Stimulated activated CD4-positive, alpha-beta T cell treated with anti-CD3 and anti-CD28 coated beads, Interleukin-12 subunit alpha, Interleukin-12 subunit beta, amount 100 ng/mL, for 48 hours (primary cell): ENCODE data around the gene SEC24A.
A peak's percentile ranks its signal among the peaks of the same experiment; 100 is the strongest.
"Not testable (repeated sequence)": the region's sequence is repeated elsewhere in the genome, so short reads cannot be mapped to it uniquely, and the experiment has no call there.

Experiments
- DNase-seq, 3 donors: peaks; one replicate each; pipeline ENCODE4 v3.0.0-alpha.2; 2020; ENCODE audit warnings: low read depth in 2 of 3, low spot score in 1 of 3

SEC24A gene

DNA sequence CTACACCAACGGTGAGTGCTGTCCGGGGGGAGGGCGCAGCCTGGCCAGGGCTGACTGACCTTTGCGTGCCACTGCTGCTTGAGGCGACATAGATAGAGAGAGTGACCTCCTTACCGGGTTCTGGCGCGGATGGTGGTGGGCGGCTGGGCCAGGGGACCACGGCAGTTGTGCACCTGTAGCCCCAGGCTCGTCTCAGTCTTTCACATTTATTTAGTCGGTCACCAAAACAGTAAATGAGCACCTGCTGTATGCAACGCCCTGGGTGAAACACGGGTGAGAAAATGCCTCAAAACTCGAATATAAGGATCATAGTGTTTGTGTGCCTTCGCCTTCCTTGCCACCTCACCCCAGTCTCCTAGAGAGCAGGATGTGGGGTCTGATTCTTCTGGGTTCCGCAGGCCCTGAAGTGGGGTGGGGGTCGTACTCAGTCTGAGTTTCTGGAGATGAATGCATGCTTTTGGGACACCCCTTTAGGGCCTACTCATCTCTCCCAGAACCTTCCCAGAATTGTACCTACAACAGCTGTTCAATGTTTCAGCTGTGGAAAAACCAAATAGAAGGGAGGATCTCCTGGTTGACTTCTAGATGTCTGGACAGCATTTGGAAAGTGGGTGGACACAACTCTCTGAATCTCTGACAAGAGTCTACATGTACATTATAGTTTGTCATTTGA lies 714 bp downstream of the SEC24A start:
- no peak for DNase-seq

DNA sequence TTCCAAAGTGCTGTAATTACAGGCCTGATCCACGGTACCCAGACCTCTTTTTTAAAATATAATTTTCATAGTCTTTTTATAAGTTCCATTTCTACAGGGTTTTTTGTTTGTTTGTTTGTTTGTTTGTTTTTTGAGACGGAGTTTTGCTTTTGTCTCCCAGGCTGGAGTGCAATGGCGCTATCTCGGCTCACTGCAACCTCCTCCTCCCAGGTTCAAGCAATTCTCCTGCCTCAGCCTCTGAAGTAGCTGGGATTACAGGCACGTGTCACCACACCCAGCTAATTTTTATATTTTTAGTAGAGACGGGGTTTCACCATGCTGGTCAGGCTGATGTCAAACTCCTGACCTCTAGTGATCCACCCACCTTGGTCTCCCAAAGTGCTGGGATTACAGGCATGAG lies 2.1 kb downstream of the SEC24A start:
- DNase-seq = not testable (repeated sequence)

DNA sequence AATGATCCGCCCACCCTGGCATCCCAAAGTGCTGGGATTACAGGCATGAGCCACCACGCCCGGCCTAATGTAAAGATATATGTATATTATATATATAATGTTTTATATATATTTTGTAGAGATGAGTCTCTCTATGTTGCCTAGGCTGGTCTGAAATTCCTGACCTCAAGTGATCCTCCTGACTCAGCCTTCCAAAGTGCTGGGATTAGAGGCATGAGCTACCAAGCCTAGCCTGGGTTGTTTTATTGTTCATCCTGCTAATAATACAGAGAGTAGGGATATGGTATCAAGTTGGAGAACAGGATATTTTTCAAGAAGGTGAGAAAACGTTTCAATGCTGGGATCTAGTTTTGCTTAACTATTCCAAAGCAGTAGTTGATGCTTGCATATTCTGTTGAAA lies 2.9 kb downstream of the SEC24A start:
- DNase-seq = no peak

DNA sequence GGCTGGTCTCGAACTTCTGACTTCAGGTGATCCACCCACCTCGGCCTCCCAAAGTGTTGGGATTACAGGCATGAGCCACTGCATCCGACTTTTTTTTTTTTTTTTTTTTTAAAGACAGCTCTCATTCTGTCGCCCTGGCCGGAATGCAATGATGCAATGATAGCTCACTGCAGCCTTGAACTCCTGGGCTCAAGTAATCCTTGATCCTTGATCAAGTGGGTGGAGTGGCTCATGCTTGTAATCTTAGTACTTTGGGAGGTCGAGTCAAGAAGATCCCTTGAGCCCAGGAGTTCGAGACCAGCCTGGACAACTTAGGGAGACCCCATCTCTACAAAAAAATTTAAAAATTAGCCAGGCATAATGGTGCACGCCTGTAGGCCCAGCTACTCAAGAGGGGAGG lies 8.1 kb downstream of the SEC24A start:
- DNase-seq = no peak

DNA sequence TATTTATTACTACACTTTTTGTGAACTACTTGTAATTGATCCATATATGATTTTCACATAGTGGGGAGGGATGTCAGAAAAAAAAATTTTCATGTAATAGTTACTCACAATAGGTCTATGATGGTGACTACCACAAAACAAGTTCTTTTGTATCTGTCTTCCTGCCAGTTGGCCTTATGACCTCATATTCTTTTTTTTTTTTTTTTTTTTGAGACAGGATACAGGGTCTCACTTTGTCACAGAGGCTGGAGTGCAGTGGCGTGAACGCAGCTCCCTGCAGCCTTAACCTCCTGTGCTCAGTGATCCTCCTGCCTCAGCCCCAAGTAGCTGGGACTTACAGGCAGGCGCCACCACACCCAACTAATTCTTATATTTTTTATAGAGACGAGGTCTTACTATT lies 10.9 kb downstream of the SEC24A start:
- DNase-seq = no peak

DNA sequence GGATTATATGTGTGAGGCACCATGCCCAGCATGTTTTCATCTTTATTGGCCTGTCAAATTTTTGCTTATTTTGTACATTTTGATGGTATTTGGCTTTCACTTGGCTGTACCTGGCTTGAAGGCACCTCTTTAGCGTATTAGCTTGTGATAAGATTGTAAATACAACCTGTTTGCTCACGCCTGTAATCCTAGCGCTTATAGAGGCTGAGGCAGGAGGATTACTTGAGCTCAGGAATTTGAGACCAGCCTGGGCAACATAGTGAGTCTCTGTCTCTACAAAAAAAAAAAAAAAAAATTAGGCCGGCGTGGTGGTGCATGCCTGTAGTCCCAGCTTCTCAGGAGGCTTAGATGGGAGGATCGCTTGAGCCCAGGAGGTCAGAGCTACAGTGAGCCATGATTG lies 11.3 kb downstream of the SEC24A start:
- DNase-seq = no peak

DNA sequence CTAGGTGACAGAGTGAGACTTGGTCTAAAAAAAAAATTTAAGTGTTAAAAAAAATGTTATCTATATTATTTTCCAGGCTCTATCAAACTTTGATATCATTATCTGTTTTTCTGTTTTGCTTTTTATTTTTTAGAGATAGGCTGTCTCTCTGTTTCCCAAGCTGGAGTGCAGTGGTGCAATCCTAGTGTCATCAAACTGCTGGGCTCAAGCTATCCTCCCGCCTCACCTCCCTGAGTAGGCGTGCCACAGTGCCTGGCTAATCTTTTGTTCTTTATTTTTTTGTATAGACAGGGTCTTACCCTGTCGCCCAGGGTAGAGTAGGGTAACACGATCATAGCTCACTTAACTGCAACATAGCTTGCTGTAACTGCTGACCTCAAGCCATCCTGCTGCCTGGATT lies 14.4 kb downstream of the SEC24A start:
- DNase-seq = no peak

DNA sequence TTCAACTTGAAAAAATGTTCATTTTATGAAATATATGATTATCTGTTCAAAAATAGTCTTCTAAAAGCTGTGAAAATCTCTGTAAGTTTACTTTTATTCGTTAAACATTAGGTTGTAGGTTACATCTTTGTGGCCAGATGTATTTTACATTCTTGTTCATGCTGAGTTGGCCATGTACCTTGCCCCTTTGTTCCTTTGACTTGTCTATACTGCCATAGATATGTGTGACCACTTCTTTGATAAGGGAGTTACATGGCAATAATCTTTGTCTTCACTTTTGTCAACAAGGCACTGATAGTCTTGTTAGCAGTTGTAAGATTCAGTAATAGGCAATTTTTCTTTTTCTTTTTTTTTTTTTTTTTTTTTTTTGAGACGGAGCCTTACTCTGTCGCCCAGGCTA lies 15.9 kb downstream of the SEC24A start:
- DNase-seq = no peak

DNA sequence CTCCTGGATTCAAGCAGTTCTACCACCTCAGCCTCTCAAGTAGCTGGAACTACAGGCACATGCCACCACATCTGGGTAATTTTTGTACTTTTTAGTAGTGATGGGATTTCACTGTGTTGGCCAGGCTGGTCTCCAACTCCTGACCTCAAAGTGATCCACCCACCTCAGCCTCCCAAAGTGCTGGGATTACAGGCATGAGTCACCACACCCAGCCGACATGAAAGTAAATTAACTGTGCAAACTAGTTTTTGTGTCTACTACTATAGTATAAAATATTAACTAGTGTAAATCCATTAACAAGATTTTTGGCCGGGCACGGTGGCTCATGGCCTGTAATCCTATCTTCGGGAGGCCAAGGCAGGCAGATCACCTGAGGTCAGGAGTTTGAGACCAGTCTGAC lies 25.0 kb downstream of the SEC24A start:
- not testable (repeated sequence) for DNase-seq

DNA sequence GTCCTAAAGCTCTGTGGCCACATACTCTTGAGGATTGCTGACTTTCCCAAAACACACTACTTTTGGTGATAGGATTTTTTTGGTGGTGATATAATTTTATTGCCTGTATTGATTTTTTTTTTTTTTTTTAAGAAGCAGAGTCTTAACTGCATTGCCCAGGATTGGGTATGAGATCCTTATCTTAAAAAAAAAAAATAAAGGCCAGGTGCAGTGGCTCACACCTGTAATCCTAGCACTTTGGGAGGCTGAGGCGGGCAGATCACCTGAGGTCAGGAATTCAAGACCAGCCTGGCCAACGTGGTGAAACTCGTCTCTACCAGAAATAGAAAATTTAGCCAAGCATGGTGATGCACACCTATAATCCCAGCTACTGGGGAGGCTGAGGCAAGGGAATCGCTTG lies 28.8 kb downstream of the SEC24A start:
- DNase-seq = not testable (repeated sequence)

DNA sequence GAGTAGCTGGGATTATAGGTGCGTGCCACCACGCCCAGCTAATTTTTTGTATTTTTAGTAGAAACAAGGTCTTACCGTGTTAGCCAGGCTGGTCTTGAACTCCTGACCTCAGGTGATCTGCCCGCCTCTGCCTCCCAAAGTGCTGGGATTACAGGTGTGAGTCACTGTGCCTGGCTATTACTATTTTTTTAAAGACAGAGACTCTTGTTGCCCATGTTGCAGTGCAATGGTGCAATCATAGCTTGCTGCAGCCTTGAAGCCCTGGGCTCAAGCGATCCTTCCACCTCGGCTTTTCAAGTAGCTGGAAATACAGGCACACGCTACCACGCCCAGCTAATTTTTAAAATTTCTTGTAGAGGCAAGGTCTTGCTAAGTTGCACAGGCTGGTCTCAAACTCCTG lies 41.6 kb downstream of the SEC24A start:
- DNase-seq = not testable (repeated sequence)

DNA sequence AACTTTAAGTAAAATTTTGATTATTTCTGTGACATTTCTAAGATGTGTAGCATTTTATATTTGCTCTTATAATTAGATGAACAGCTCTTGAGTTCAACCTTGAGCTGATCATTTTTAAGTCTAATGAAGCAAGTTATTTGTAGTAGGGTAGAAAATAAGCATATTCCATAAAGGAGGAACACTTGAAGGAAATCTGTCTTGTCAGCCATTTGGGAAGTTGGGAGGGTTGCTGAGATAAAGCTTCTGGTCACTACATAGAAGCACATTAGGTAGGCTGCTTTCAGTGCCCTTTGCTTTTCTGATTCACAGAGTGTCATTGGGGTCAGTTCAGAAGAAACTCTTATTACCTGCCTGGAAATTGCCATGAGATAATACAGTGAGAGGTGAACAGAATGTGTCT lies 44.1 kb downstream of the SEC24A start:
- no peak for DNase-seq

DNA sequence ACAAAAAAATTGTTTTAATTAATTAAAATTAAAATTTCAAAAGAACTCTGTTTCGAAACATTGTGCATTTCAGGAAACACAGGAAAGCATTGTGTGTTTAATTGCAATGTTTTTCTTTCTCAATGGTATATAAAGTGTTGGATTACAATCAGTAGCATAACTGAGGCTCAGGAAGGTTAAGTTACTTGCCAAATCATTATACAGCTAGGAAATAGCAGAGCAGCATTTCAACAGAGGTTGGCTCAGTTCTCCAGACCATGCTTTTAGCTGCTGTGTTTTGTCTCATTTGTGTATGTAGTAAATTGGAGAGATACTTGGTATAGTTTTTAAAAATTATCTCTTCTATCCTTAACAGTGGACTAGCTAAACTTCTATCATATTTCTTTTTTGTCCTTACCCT lies 59.7 kb downstream of the SEC24A start:
- no peak for DNase-seq

DNA sequence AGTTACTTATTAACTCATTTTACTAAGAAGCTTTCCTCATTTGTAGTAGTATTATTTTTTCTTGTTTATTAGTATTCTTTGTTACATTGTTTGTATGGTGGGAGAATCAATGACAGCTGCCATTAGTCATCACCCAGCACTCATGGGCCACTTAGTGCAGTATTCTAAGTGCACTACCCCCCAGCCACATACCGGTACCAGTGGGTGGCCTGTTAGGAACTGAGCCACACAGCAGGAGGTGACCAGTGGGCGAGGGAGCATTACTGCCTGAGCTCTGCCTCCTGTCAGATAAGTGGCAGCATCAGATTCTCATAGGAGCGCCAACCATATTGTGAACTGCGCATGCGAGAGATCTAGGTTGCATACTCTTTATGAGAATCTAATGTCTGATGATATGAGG lies 65.5 kb downstream of the SEC24A start:
- no peak for DNase-seq

DNA sequence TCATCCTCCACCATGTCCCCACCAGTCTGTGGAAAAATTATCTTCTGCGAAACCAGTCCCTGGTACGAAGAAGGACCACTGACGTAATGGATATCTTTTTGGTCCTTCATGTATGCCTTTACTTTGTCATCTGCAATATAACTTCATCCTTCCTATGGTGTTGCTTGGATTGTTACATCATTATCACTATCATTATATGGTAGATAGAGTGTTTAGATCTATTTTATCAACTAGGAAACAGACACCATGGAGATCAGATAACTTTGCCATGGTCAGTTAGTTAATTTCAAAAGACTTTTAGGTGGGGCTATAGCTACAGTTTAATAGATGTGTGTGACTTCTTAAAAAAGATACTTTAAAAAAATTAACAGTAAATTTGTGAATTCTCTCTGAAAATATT lies 66.0 kb downstream of the SEC24A start:
- DNase-seq = no peak

DNA sequence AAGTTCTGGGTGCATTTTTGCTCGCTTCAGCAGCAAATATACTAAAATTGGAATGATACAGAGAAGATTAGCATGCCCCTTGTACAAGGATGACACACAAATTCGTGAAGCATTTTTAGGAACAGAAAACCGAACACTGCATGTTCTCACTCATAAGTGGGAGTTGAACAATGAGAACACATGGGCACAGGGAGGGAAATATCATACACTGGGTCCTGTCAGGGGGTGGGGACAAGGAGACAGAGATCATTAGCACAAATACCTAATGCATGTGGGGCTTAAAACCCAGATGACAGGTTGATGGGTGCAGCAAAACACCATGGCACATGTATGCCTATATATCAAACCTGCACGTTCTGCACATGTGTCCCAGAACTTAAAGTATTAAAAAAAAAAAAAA lies 66.9 kb downstream of the SEC24A start:
- not testable (repeated sequence) for DNase-seq

DNA sequence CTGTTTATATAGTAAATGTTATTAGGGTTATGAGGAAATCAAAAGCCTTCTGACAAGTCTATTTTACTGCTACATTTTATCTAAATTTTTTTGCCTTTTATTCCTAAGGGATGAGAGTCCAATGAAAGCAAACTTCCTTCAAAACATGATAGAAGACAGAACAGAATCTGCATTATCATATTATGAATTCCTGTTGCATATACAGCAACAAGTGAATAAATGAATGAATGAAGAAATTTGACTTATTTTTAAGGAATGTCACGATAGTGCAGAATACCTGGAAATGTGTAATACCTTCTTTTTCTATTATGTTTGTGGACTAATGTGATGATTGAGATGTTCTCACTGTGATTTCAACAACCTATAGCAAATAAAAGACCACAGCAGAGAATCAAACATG lies 76.3 kb downstream of the SEC24A start:
- no peak for DNase-seq

DNA sequence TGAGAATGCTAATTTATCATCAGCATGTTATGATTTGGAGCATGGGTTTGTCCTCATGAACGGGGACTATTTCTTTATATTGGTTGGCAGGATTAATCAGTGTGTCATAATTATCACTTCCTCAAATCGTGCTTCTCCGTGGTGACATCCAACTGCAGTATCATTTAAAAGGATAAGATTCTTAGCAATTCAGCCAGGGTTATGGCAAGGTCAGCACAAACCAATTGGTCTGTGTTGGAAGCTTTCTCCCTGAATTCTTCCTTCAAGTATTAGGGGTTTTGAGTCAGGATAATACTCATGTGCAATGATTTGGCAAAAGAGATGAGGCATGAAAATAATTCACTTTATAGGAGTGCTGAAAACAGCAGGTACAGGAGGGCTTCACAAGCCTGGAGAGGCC lies 84.2 kb downstream of the SEC24A start:
- DNase-seq = no peak

DNA sequence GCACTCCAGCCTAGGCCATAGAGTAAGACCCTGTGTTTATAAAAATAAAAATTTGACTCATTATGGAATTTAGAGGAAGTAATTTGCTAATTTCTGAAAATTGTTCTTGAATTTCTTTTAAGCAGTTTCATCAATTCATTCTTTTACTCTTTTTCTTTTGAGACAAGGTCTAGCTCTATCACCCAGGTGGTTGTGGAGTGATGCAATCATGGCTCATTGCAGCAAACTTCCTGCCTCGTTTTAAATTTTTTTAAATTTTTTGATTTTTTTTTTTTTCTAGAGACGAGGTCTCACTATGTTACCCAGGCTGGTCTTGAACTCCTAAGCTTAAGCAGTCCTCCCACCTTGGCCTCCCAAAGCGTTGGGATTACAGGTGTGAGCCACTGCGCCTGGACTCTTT lies 86.7 kb downstream of the SEC24A start:
- no peak for DNase-seq

DNA sequence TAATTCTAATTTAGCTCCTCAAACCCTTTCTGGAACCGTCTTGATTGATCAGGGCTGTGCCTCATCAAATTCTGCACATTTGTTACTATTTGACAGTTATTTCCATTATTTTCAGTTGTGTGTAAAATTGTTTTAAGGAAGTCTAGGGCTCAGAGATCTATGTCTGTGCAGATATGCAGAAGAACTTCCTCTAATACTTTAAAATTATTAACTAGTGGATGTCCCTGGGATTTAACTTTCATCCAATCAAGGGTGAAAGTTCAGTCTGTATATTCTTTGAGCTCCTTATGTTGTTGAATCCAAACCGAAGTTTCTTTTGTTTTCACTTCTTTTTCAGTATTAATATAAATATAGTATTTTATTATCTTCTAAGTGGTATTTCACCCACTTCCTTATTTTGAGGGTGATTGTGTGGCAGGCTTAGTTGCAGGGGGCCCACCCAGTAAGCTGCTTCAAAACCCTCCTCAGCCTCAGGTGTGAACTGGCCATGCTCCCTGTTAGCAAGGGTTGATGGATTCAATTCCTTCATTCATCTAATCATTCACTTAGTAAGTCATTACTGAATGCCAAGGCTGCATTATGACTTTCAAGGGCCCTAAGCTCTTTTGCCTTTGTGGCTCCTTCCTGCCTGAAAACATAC lies 87.7 kb downstream of the SEC24A start:
- DNase-seq = no peak

DNA sequence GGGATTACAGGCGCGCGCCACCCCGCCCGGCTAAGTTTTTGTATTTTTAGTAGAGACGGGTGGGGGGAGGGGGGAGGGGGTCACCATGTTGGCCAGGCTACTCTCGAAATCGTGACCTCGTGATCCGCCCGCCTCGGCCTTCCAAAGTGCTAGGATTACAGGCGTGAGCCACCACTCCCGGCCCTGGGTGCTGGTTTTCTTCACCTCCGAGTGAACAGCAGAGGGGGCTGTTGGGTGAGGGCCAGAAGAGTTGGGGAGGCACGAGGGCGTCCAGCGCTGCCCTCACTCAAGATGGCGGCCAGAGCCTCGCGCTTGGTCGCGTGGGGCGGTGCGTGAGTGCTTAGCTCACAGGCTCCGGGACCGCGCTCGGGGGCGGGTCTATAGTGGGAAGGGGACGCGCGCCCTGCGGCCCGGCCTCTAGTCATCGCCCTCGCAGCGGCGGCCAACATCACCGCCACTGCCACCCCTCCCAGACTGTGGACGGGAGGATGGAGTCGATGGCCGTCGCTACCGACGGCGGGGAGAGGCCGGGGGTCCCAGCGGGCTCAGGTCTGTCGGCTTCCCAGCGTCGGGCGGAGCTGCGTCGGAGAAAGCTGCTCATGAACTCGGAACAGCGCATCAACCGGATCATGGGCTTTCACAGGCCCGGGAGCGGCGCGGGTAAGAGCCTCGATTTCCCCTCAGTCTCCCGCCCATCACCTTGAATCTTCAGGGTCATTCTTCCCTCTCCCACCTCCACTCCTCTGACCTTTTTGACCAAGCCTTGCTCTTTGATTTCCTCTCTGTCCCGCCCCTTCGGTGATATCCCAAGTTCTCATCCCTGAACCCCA lies 89.8 kb downstream of the SEC24A start, which contains the start of gene CAMLG:
TSS of gene CAMLG (plus strand) at position 416 of the 830 bp plus-strand sequence. CDS start at position 489, 73 bp downstream.
- peak; percentile 95 to 97 (median 97) for DNase-seq
